NCI-H2227 (cell line): Measurements from ENCODE around the gene HTR2A.

Source experiments
- DNase-seq: peaks from one replicate; lab custom pipeline; 2025; ENCODE audit not compliant: unreplicated experiment; lab: John Stamatoyannopoulos, UW

Gene HTR2A

GRCh38 chr13:46871557-46871956 lies 25.3 kb downstream of the HTR2A start:
- no peak for DNase-seq

GRCh38 chr13:46868091-46868490 lies 28.8 kb downstream of the HTR2A start:
- no peak for DNase-seq

GRCh38 chr13:46866150-46866549 lies 30.7 kb downstream of the HTR2A start:
- no peak for DNase-seq

- DNase-seq: no peak
Observed at GRCh38 chr13:46864941-46865340, 31.9 kb downstream of the HTR2A start.

GRCh38 chr13:46861959-46862358 lies 34.9 kb downstream of the HTR2A start:
- DNase-seq: no peak

- DNase-seq: no peak
Observed at GRCh38 chr13:46860722-46861121, 36.1 kb downstream of the HTR2A start.

GRCh38 chr13:46858776-46859175 lies 38.1 kb downstream of the HTR2A start:
- DNase-seq: no peak

GRCh38 chr13:46858163-46858562 lies 38.7 kb downstream of the HTR2A start:
- no peak for DNase-seq

GRCh38 chr13:46855664-46856063 lies 41.2 kb downstream of the HTR2A start:
- DNase-seq: no peak

GRCh38 chr13:46855166-46855565 lies 41.7 kb downstream of the HTR2A start:
- no peak for DNase-seq

- DNase-seq: no peak
Observed at GRCh38 chr13:46852168-46852567, 44.7 kb downstream of the HTR2A start.

GRCh38 chr13:46850214-46850613 lies 46.6 kb downstream of the HTR2A start:
- no peak for DNase-seq

GRCh38 chr13:46846726-46847125 lies 50.1 kb downstream of the HTR2A start:
- no peak for DNase-seq

GRCh38 chr13:46845146-46845545 lies 51.7 kb downstream of the HTR2A start:
- no peak for DNase-seq

- DNase-seq: no peak
Observed at GRCh38 chr13:46844431-46844830, 52.4 kb downstream of the HTR2A start.

- DNase-seq: no peak
Observed at GRCh38 chr13:46839399-46839798, 57.5 kb downstream of the HTR2A start.

GRCh38 chr13:46834657-46835056 lies 62.2 kb downstream of the HTR2A start:
- no peak for DNase-seq

- DNase-seq: peak; percentile 26
Observed at GRCh38 chr13:46831588-46832194, 65.2 kb downstream of the HTR2A start.

- no peak for DNase-seq
Observed at GRCh38 chr13:46830405-46831005, 66.3 kb downstream of the HTR2A start.

GRCh38 chr13:46822551-46822950 lies 74.3 kb downstream of the HTR2A start:
- DNase-seq: no peak

- no peak for DNase-seq
Observed at GRCh38 chr13:46817838-46818476, 78.9 kb downstream of the HTR2A start.

- no peak for DNase-seq
Observed at GRCh38 chr13:46817095-46817494, 79.8 kb downstream of the HTR2A start.

GRCh38 chr13:46816371-46816770 lies 80.5 kb downstream of the HTR2A start:
- DNase-seq: no peak
